ENCODE measurements around the gene ABL2. TPM values are rescaled to one million over a fixed set of nuclear protein-coding genes. Genes with fewer than 3 reads are reported as not detected.

The ABL2 gene
- polyA plus RNA-seq, 12 donors, result 7.1 to 12.6 (median 8.2) TPM; not detected in 1

- DNase-seq, result no peak
These were observed 133.6 kb downstream of the ABL2 start for GRCh38 chr1:179095924-179096323.

DNA sequence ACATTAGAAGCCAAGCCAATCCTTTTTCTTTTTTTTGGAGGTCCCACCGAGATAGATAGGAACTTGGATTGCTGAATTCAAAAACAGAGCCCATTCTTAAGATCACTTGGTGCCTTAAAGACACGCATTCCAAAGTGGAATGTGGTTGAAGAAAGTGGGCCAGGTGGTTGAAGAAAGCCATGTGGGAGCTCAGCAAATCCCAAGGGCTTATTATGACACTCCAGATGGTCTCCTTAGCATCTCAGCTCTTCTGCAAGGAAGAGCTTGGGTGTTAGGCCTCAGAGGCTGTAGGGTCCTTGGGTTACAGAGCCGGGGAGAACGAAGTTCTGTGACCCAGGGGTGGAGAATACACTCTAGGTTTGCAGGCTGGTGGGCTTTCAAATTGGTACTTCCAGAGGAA, 134.1 kb downstream of the ABL2 start:
- DNase-seq, result no peak

DNA sequence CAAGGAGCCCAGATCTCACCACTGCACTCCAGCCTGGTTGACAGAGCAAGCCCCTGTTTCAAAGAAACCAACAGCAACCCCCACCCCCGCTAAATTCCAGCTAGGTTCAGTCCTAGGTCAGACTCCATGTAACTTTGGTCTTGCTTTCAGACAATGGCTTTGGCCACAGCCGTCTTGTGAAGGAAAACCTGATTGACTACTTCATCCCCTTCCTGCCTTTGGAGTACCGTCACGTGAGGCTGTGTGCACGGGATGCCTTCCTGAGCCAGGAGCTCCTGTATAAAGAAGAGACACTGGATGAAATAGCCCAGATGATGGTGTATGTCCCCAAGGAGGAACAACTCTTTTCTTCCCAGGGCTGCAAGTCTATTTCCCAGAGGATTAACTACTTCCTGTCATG, 134.7 kb downstream of the ABL2 start:
- DNase-seq, result no peak

GRCh38 chr1:179092896-179093461, 136.5 kb downstream of the ABL2 start:
- no peak for DNase-seq

- DNase-seq, result no peak
These were observed 137.7 kb downstream of the ABL2 start for GRCh38 chr1:179091691-179092165.

- no peak for DNase-seq
These were observed 138.6 kb downstream of the ABL2 start for GRCh38 chr1:179090923-179091322.

DNA sequence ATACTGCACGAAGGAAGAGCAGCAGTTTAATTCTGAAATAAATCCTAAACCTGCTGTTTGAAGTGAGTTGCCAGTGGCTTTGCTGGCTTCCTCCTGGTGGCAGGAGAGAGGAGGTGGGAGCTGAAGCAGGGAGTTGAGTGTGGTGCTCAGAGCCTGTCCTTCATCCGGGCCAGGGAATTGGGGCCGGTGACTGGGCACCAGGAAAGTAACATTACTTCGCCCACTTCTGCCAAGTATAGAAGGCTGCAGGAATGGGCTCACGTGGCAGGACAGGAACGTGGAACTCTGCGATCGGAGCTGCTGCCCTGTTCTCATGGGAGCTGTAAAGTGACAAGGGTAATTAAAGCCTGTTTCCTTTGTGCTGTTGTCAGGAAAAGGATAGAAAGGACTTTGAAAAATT, 139.0 kb downstream of the ABL2 start:
- no peak for DNase-seq

GRCh38 chr1:179089827-179090482, 139.5 kb downstream of the ABL2 start:
- no peak for DNase-seq

DNA sequence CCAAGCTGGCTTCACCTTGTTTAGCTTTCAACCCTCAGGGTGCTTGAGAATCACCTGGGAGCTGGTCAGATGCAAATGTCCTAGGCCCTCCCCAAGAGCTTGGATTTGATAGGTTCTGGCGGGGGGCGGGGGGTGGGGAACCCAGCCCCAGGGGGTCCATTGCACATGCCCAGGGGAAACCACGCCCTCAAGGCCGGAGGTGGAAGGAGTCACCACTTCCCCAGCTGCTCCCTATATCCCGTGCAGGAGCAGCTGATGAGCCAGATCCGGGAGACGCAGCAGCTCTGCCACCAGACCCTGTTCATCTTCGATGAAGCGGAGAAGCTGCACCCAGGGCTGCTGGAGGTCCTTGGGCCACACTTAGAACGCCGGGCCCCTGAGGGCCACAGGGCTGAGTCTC, 141.8 kb downstream of the ABL2 start:
- no peak for DNase-seq

GRCh38 chr1:179083533-179083932, 145.9 kb downstream of the ABL2 start:
- DNase-seq, result no peak

- no peak for DNase-seq
These were observed 146.5 kb downstream of the ABL2 start for GRCh38 chr1:179082999-179083335.

DNA sequence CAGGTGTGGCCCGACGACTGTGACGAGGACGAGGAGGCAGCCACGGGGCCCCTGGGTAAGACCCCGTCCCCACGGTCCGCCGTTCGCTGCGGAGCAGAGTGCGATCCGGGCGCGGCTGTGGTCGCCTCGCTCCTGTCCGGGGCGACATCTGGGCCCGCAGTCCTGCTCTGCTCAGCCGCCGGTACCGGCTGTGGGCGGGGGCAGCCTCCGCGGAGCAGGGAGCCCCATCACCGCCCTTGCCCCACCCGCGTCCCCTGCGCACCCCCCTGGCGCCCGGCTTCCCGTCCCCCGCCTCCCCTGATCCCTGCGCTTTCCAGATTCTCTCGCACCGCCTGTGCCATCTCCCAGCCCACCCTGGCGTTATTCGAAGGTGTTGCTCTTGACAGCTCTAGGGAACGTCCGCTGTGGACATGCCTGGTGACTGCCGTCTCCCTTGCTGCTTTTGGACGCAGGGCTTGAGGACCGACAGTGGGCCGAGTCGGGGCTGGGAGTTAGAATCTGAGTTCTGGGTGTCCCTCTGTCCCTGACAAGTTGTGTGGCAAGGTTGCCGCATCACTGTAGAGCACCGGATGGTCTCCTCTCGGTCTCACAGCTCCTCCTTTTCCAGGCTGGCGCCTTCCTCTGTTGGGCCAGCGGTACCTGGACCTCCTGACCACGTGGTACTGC, 147.0 kb downstream of the ABL2 start:
- DNase-seq, result peak; percentile 17

- peak; percentile 92 for DNase-seq
These were observed 147.7 kb downstream of the ABL2 start, which contains the start of gene TOR3A for GRCh38 chr1:179081687-179082332. TSS of gene TOR3A (plus strand) at chr1:179082070. CDS start at chr1:179082129, 59 bp downstream.

DNA sequence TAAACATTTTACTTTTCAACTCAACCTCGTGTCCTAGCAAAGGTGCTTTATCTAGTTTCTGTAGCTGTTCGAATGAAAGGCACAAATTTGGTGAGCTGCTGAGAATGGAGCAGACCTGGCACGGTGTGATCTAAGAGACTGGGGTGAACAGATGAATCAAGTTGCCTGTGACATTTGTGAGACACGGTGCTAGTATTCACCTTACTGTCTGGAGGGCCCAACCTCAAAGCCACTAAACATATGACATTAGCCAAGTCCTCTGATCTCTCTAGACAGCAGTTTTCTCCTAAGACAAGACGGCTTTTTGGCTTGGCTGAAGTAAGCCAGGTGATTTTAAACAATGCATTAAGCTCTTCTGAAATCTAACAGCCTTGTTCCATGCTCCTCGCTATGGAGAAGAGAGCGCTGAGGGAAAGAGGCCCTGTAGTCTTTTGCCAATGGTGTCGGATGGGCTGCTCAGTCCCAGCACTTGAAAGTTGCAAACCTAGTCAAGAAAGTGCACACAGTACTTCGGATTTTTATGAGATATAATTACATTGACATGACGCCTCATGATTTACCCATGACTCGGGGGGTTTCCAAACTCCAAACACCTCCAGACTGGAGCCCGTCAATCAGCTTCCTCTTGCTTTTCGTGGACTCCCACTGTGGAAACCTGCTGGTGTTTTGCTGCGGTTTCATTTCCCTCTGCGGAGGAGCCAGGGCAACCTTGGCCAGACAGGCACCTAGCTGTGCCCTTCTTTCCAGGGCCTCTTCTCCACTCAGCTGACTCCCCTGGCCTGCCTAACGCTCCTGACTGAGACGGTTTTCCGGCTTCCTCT, 148.4 kb downstream of the ABL2 start:
- DNase-seq, result no peak

DNA sequence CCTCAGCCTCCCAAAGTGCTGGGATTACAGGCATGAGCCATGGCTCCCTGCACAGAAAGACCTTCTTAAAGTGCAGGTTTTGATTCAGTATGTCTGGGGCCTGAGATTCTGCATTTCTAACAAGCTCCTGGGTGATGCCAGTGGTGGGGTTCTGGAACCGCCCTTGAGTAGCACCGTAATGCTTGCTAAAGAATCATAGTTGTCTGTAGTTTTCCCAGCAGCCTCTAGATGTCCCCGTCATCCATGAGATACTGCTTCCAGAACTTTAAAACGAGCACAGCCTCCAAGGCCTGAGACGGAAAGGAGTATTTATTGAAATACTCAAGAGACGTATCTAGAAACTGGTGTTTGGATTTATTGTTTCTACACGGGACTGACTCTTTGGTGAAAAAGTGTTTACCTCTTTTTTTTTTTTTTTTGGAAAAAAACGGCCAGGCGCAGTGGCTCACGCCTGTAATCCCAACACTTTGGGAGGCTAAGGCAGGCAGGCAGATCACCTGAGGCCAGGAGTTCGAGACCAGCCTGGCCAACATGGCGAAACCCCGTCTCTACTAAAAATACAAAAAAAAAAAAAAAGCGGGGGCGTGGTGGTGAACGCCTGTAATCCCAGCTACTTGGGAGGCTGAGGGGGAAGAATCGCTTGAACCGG, 150.2 kb downstream of the ABL2 start:
- peak; percentile 74 for DNase-seq

DNA sequence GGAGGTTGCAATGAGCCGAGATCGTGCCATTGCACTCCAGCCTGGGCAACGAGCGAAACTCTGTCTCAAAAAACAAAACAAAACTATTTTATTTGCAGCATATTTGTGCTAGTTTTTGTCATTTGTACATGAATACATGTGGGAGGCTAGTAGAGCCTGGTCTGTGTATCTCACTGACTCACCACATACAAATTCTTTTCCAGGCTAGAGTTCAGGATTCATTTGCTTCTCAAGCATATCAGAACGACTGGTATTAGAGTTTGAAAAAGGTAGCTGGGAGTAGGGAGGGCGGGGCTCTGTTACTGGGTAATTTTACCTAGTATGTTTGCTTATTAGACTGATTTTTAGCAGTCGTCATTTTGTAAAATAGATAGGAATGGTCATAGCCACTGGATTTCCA, 152.1 kb downstream of the ABL2 start:
- no peak for DNase-seq

DNA sequence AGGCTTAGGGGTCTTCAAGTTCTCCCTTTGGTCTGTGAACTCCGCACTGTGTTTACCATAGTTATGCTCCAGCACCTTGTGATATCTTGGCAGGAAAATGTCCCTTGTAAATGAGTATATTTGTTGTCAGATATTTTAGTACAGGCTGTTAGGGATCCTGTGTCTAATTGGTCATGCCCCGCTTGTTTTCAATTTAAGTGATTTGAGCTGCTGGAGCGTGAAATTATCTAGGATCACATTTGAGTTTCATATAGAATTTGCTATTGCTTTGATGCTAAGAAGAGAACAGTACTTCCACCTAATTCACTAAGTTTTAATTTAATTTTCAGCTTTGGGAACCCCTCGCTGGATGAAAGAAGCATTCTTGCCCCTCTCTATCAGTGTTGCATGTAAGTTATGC, 163.0 kb downstream of the ABL2 start:
- DNase-seq, result no peak

- no peak for DNase-seq
These were observed 167.9 kb downstream of the ABL2 start for GRCh38 chr1:179061360-179062282.

DNA sequence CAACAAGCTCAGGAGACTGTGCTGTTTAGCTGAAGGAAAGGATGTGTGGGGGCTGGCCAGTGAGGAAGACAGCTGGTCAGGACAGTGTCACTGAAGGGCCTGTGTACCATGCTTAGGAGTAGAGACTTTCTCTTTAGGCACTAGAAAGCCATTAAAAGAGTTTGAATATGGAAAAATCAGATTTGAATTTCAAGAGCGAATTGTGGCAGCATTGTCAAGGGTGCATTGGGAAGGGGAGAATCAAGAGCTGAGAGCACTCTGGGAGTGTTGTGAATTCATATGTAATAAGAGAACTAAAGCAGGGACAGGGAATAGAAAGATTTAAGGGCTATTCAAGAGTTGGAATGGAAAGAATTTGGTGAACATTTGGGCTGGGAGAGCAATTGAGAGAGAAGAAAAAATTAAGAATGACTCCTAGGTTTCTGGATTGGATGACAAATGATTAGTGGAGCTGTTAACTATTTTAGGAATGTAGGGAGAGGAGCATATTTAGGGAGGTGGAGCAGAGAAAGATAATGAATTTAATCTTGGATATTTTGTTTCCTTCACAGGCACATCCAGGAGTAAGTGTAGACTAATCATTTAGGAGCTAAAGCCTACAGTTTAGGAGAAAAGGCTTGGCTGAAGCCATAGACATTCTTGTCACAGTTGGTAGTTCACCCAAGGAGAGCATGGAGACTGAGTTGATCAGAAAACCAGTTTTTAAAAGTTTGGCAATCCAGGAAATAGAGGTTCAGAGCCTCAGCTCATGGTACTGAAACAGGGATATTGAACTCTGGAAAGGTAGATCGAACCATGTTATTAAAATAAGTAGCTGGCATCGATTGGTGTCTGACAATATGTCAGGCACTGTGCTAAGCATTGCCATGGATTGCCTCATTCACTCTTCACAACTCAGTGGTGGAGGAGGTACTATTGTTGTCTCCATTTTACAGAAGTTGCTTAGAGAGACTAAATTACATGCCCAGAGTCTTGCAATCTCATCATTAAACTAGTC, 170.7 kb downstream of the ABL2 start:
- no peak for DNase-seq

All from muscle of arm (tissue), 12 donors.